ENCODE results near the gene DUXA.

DNA sequence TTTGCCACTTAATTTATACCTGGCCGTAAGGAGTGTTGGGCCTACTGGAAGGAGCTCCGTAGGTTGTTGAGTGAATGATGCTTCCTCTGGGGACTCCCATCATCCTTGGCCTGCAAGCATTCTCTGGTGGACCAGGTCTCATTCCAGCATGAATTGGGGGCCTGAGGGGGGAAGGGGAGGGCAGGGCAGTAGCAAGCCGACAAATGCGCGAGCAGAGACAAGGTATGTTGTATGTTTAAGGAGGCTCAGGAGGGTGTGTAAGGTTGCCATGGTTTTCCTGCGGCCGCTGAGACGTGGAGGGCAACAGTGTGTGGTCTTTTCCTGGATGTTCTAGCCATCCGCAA is 24.8 kb upstream of the DUXA start:
- TF ChIP-seq, protein P1, sequence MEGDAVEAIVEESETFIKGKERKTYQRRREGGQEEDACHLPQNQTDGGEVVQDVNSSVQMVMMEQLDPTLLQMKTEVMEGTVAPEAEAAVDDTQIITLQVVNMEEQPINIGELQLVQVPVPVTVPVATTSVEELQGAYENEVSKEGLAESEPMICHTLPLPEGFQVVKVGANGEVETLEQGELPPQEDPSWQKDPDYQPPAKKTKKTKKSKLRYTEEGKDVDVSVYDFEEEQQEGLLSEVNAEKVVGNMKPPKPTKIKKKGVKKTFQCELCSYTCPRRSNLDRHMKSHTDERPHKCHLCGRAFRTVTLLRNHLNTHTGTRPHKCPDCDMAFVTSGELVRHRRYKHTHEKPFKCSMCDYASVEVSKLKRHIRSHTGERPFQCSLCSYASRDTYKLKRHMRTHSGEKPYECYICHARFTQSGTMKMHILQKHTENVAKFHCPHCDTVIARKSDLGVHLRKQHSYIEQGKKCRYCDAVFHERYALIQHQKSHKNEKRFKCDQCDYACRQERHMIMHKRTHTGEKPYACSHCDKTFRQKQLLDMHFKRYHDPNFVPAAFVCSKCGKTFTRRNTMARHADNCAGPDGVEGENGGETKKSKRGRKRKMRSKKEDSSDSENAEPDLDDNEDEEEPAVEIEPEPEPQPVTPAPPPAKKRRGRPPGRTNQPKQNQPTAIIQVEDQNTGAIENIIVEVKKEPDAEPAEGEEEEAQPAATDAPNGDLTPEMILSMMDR (conservative IDR thresholded peaks at IDR 0.05; ENCODE audit: low read length): no peak
- no peak for TF ChIP-seq EZH2phosphoT487 (IDR thresholded peaks at IDR 0.05; ENCODE audit: borderline replicate concordance, low read depth, low read length)
